HepG2 (cell line): Measurements from ENCODE around the gene PTPRH. TPM values are rescaled to one million over a fixed set of nuclear protein-coding genes. Genes with fewer than 3 reads are reported as not detected.

Experiments
- AKNA ChIP-seq: sonication (generic); formaldehyde crosslinking; IDR thresholded peaks from 2 replicates; pipeline ENCODE4 v1.4.0; 2020; ENCODE audit warnings: missing genetic modification reagents, borderline replicate concordance
- ATF1 ChIP-seq: IDR thresholded peaks from 2 replicates; pipeline ENCODE4 v1.6.1; 2016; ENCODE audit warnings: mild to moderate bottlenecking, control low read depth
- BRF2 ChIP-seq: sonication (generic); formaldehyde crosslinking; IDR thresholded peaks from 2 replicates; pipeline ENCODE4 v1.8.1; 2022; ENCODE audit warnings: mild to moderate bottlenecking, missing genetic modification reagents
- CENPX ChIP-seq: sonication (generic); formaldehyde crosslinking; IDR thresholded peaks from 2 replicates; pipeline ENCODE4 v1.9.0; 2021; ENCODE audit warnings: mild to moderate bottlenecking, missing genetic modification reagents, moderate library complexity
- DDIT3 ChIP-seq: sonication (generic); formaldehyde crosslinking; IDR thresholded peaks from 2 replicates; pipeline ENCODE4 v1.4.0; 2020; ENCODE audit warnings: mild to moderate bottlenecking, missing genetic modification reagents
- GLMP ChIP-seq: sonication (generic); formaldehyde crosslinking; IDR thresholded peaks from 2 replicates; pipeline ENCODE4 v1.9.0; 2021; ENCODE audit warnings: missing genetic modification reagents, mild to moderate bottlenecking, borderline replicate concordance
- ISX ChIP-seq: sonication (generic); formaldehyde crosslinking; conservative IDR thresholded peaks from 2 replicates; pipeline ENCODE4 v1.5.0; 2020; ENCODE audit warnings: missing genetic modification reagents
- KDM6A ChIP-seq: IDR thresholded peaks from 2 replicates; pipeline ENCODE4 v1.6.1; 2016; ENCODE audit warnings: low read depth
- MXI1 ChIP-seq: IDR thresholded peaks from 3 replicates; pipeline ENCODE4 v1.6.1; 2012; ENCODE audit warnings: low read depth, low read length, inconsistent platforms, borderline replicate concordance
- RFX3 ChIP-seq: IDR thresholded peaks from 2 replicates; pipeline ENCODE4 v1.6.1; 2016; ENCODE audit warnings: missing biosample characterization, missing genetic modification reagents
- SSRP1 ChIP-seq: IDR thresholded peaks from 2 replicates; pipeline ENCODE4 v1.6.1; 2016; ENCODE audit warnings: control low read depth
- THAP7 ChIP-seq: sonication (generic); formaldehyde crosslinking; IDR thresholded peaks from 2 replicates; pipeline ENCODE4 v1.8.1; 2023; ENCODE audit warnings: mild to moderate bottlenecking, missing genetic modification reagents
- ZBED4 ChIP-seq: sonication (generic); formaldehyde crosslinking; IDR thresholded peaks from 2 replicates; pipeline ENCODE4 v1.4.0; 2020; ENCODE audit warnings: missing genetic modification reagents, borderline replicate concordance
- ZFP62 ChIP-seq: sonication (generic); formaldehyde crosslinking; IDR thresholded peaks from 2 replicates; pipeline ENCODE4 v1.4.0; 2020; ENCODE audit warnings: missing genetic modification reagents
- ZKSCAN5 ChIP-seq: sonication (generic); formaldehyde crosslinking; IDR thresholded peaks from 2 replicates; pipeline ENCODE4 v1.5.1; 2020; ENCODE audit warnings: mild to moderate bottlenecking, missing genetic modification reagents
- ZNF160 ChIP-seq: sonication (generic); formaldehyde crosslinking; IDR thresholded peaks from 2 replicates; pipeline ENCODE4 v1.8.0; 2022; ENCODE audit warnings: mild to moderate bottlenecking, inconsistent platforms, missing genetic modification reagents
- ZNF296 ChIP-seq: sonication (generic); formaldehyde crosslinking; conservative IDR thresholded peaks from 2 replicates; pipeline ENCODE4 v1.5.0; 2020; ENCODE audit warnings: mild to moderate bottlenecking, missing genetic modification reagents
- polyA plus RNA-seq, 8 experiments: library from polyadenylated mRNA; depleted of rRNA in 3 of 8; stranded (reverse) in 7 of 8; unstranded in 1 of 8; fragments of >200 nt; fragmentation: Illumina TruSeq in 4 of 8; extraction: Trizol in 4 of 8; gene quantifications; 2 replicates each; pipeline versions ENCODE4 v1.2.1 to v1.2.3, GENCODE V29; 2011 to 2016; ENCODE audit warnings: low read depth in 4 of 8, missing spikeins in 1 of 8, mixed read lengths in 1 of 8; ENCODE audit not compliant: insufficient read depth in 1 of 8
- total RNA-seq, 5 experiments: library from RNA; depleted of rRNA; stranded (reverse); fragments of >200 nt; fragmentation: Illumina TruSeq; extraction: Trizol; gene quantifications; 2 replicates each; pipeline ENCODE4 v1.2.3, GENCODE V29; 2016; ENCODE audit warnings: low read depth in 1 of 5

The PTPRH gene
- total and polyA plus RNA-seq, 2 of the 13 experiments (the other 11 are each of a cell fraction or from before 2014, with no cell fraction given) = 14.7 to 125 TPM

- TF ChIP-seq ATF1 (CRISPR knock-in tag) (peak; percentile 45; the same call in 1 of the 2 replicates), ZNF160 (no peak; the same call in 1 of the 2 replicates), THAP7 (CRISPR knock-in tag) (peak; percentile 75; the same call in 1 of the 2 replicates), SSRP1 (CRISPR knock-in tag) (no peak; the same call in 1 of the 2 replicates), GLMP (CRISPR knock-in tag) (no peak), AKNA (CRISPR knock-in tag) (peak; percentile 87; the same call in 1 of the 2 replicates), ZNF296 (CRISPR knock-in tag) (peak; percentile 95), BRF2 (CRISPR knock-in tag) (peak; percentile 71), CENPX (CRISPR knock-in tag) (no peak), ISX (peak; percentile 98; the same call in 1 of the 2 replicates), DDIT3 (CRISPR knock-in tag) (no peak), RFX3 (CRISPR knock-in tag) (peak; percentile 45; the same call in 1 of the 2 replicates), ZFP62 (CRISPR knock-in tag) (no peak), ZKSCAN5 (CRISPR knock-in tag) (peak; percentile 74; the same call in 1 of the 2 replicates), KDM6A (CRISPR knock-in tag) (no peak), MXI1 (peak; percentile 89; the same call in 2 of the 3 replicates), ZBED4 (CRISPR knock-in tag) (peak; percentile 59)
Observed at GRCh38 chr19:55216461-55217198, 7.3 kb upstream of the PTPRH start (continued).
